BLaER1 (cell line): ENCODE results near the gene TPD52L1.

Experiments
- H3K27ac ChIP-seq: shearing (Covaris generic); formaldehyde crosslinking; 2 replicates; pipeline ENCODE4 v1.8.1; 2022
- H3K27me3 ChIP-seq: shearing (Covaris generic); formaldehyde crosslinking; 2 replicates; pipeline ENCODE4 v1.8.1; 2022
- H3K36me3 ChIP-seq: shearing (Covaris generic); formaldehyde crosslinking; 2 replicates; pipeline ENCODE4 v1.8.1; 2022
- H3K4me1 ChIP-seq: shearing (Covaris generic); formaldehyde crosslinking; 2 replicates; pipeline ENCODE4 v1.8.1; 2022
- H3K4me2 ChIP-seq: shearing (Covaris generic); formaldehyde crosslinking; 2 replicates; pipeline ENCODE4 v1.8.1; 2022
- H3K4me3 ChIP-seq: shearing (Covaris generic); formaldehyde crosslinking; 2 replicates; pipeline ENCODE4 v1.8.1; 2022
- H3K9ac ChIP-seq: shearing (Covaris generic); formaldehyde crosslinking; 2 replicates; pipeline ENCODE4 v1.8.1; 2022
- H3K9me3 ChIP-seq: shearing (Covaris generic); formaldehyde crosslinking; 2 replicates; pipeline ENCODE4 v1.8.1; 2022
- H4K20me1 ChIP-seq: shearing (Covaris generic); formaldehyde crosslinking; 2 replicates; pipeline ENCODE4 v1.8.1; 2022
- Cebpa-rat ChIP-seq: shearing (Covaris generic); IDR thresholded peaks from 2 replicates; pipeline ENCODE4 v1.8.1; 2022

TPD52L1 gene

DNA sequence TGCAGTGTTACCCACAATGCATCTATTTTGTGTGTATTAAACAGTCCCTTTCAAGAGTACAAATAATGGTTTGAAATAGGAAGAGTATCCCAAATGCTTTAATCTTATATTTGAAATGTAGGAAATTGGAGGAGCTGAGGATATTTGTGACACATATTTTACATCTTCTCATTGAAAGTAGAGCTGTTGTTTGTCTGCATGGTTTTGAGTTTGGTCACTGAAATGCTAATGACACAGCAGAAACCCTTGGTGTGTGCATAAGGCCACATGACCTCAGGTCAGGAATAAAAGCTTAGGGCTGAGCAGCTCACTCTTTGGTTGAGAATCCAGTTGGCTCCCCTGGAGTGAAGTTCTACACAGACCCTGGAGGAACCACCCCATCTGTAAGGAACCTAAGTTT, 49.8 kb downstream of the TPD52L1 start:
- Histone ChIP-seq H3K4me3 (no peak overlapping the region), H4K20me1 (no peaks in the 10 kb centered on the region), H3K9ac (no peak overlapping the region), H3K27me3 (no peaks in the 10 kb centered on the region), H3K36me3 (no peaks in the 10 kb centered on the region), H3K9me3 (no peaks in the 10 kb centered on the region), H3K27ac (no peak overlapping the region), H3K4me2 (no peak overlapping the region), H3K4me1 (no peaks in the 10 kb centered on the region)
- TF ChIP-seq Cebpa-rat, result no peak

DNA sequence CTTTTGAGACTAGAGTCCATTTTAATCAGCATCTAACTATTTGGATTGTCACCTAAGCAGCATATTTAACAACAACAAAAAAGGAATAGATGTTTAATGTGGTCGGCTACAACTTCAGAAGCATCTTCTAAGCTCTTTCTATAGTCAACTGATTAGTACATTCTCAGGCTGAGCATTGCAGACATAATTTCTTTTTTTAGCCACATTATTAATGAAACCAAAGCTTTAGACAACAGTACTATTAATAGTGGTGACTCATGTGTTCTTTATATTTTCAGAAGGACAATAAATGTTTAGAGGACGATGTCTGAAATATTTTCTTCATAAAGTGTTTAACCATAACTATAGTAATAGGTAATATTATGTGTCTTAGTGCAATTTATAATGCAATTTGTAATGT, 52.4 kb downstream of the TPD52L1 start:
- Histone ChIP-seq H3K4me2 (no peak overlapping the region), H4K20me1 (no peaks in the 10 kb centered on the region), H3K27me3 (no peaks in the 10 kb centered on the region), H3K9ac (no peak overlapping the region), H3K27ac (no peak overlapping the region), H3K36me3 (no peaks in the 10 kb centered on the region), H3K4me3 (no peak overlapping the region), H3K4me1 (no peaks in the 10 kb centered on the region), H3K9me3 (no peaks in the 10 kb centered on the region)
- TF ChIP-seq Cebpa-rat, result no peak

DNA sequence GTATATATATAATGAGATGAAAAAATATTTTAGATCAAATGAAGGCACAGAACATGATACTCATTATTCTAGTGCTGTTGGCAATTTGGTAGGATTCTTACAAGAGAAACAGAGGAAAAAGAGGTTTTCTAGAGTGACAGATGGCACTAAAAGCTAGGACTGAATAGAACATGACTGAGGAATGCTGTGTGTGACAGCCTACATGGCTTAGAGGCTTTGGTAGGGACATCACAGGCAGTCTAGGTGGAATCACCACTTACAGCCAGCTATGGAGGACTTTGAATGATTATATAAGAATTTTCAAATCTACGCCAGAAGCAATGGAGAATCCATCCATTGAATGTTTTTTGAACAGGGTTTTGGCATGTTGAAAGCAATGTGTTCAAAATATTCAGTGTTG, 52.8 kb downstream of the TPD52L1 start:
- Histone ChIP-seq H3K36me3 (no peaks in the 10 kb centered on the region), H4K20me1 (no peaks in the 10 kb centered on the region), H3K9me3 (no peaks in the 10 kb centered on the region), H3K4me3 (no peak overlapping the region), H3K27ac (no peak overlapping the region), H3K27me3 (no peaks in the 10 kb centered on the region), H3K4me2 (no peak overlapping the region), H3K4me1 (no peaks in the 10 kb centered on the region), H3K9ac (no peak overlapping the region)
- no peak for TF ChIP-seq Cebpa-rat

DNA sequence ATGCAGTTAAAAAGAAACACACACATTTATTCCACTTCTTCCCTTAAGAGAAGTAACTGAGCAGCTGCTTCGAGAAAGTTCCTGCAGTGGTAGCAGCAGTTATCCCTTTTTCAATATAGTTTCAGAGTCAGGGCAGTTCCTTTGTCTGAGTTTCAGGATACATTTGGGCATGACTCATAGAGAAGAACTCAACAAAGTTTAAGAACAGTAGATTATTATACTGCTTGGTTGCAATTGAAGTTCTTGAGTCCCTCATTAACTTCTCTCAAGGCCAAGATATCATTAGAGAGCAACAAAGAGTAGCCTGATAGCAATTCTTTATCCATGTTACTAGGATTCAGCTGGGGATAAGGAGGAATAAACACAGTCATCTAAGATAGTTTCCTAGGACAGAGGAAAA, 54.4 kb downstream of the TPD52L1 start:
- Histone ChIP-seq H3K4me2 (no peak overlapping the region), H3K9me3 (no peaks in the 10 kb centered on the region), H3K36me3 (no peaks in the 10 kb centered on the region), H4K20me1 (no peaks in the 10 kb centered on the region), H3K4me3 (no peak overlapping the region), H3K27me3 (no peaks in the 10 kb centered on the region), H3K4me1 (no peaks in the 10 kb centered on the region), H3K9ac (no peak overlapping the region), H3K27ac (no peak overlapping the region)
- TF ChIP-seq Cebpa-rat, result no peak

DNA sequence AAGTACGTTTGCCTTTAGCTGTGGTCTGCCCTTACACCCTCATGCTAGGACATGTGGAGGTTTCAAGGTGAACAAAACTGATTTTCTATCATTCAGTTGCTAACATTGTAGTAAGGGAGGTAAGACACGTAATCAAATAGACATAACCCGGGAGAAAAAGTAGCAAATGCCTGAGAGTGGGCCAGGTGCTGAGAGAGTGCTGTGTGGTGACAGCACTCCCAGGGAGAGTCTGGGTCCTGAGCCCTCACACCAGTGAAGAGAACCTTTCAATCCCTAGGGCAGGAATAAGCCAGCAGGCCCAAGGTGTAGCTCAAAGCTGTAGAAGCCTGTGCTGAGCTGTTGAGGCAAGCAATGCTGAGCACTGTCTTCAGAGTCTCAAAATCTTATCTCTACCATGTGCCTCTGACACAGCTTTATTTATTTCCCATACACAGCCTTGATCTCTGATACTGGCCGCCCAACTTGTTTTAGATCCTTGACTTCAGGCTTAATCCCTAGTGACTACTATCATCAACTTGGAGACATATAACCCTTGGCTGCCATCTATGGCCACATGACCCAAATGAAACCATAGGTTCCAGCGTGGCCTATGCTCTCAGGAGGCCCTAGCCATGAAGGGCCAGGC, 55.2 kb downstream of the TPD52L1 start:
- Histone ChIP-seq H3K4me1 (no peaks in the 10 kb centered on the region), H3K4me3 (no peak overlapping the region), H3K4me2 (no peak overlapping the region), H3K36me3 (no peaks in the 10 kb centered on the region), H3K27ac (no peak overlapping the region), H3K9ac (no peak overlapping the region), H3K9me3 (no peaks in the 10 kb centered on the region), H4K20me1 (no peaks in the 10 kb centered on the region), H3K27me3 (no peaks in the 10 kb centered on the region)
- no peak for TF ChIP-seq Cebpa-rat

DNA sequence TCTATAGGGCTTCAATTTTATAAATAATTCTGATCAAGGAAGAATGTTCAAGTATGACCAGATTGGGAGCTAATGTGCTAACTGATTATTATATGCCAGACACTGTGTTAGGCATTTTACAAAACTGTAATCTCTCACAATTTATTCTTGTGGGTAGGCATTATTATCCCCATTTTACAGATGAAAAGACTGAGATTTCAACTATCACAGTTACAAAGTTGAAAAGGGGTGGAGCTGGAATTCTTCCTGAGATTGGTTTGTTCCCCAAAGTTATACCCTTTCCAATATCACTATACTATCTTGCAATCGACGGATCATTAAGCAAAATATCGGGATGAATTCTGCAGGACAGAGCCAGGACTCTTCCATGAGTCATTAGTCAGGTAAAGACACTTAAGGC, 57.1 kb downstream of the TPD52L1 start:
- H3K27me3 ChIP-seq, result no peaks in the 10 kb centered on the region
- TF ChIP-seq Cebpa-rat, result no peak

DNA sequence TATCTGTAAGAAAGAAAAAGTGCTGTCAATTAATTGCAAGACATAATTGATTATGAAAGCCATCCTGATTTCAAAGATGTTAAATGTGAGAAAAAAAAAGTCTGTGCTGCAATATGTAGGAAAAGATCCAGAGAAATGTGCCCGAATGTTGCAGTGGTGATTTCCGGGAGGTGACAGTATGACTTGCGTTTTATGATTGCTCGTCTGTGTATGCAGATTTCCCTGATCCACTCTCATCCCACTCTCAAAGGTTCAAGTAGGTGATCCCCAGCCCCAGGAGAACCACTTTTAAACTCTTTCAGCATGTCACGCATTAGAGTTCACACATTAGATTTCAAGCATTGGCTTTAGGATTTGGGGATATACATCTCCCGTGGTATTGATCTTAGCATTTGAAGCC, 57.8 kb downstream of the TPD52L1 start:
- Histone ChIP-seq H4K20me1 (no peaks in the 10 kb centered on the region), H3K4me1 (no peaks in the 10 kb centered on the region), H3K9ac (no peak overlapping the region), H3K9me3 (no peaks in the 10 kb centered on the region), H3K4me3 (no peak overlapping the region), H3K27ac (no peak overlapping the region), H3K27me3 (no peaks in the 10 kb centered on the region), H3K4me2 (no peak overlapping the region), H3K36me3 (no peaks in the 10 kb centered on the region)
- TF ChIP-seq Cebpa-rat, result no peak

More for the DNA sequence above, 57.1 kb downstream of the TPD52L1 start:
- H4K20me1 ChIP-seq, result no peaks in the 10 kb centered on the region
- H3K9ac ChIP-seq, result no peak overlapping the region
- H3K36me3 ChIP-seq, result no peaks in the 10 kb centered on the region
- H3K27ac ChIP-seq, result no peak overlapping the region
- no peak overlapping the region for H3K4me2 ChIP-seq
- no peaks in the 10 kb centered on the region for H3K9me3 ChIP-seq
- no peaks in the 10 kb centered on the region for H3K4me1 ChIP-seq
- no peak overlapping the region for H3K4me3 ChIP-seq

DNA sequence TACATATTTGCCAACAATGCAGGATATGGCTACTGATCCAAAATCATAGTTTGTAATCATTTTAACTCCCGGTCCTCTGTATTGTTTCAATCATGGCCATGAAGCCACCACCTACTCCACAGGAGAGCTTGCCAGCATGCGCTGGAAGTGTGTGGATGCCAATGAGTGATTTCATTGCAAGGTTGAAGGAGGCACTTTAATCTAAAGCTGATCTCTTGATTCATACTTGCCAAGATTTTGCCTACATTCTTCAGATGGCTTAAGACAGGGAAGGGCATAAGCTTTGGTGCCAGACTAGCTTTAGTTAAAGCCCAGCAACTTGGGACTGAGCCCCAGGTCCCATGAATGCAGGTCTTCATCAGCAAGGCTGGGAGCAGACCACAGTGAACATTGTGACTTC, 58.8 kb downstream of the TPD52L1 start:
- Histone ChIP-seq H3K4me1 (no peaks in the 10 kb centered on the region), H3K9ac (no peak overlapping the region), H3K36me3 (no peaks in the 10 kb centered on the region), H3K27me3 (no peaks in the 10 kb centered on the region), H3K4me3 (no peak overlapping the region), H3K9me3 (no peaks in the 10 kb centered on the region), H3K27ac (no peak overlapping the region), H3K4me2 (no peak overlapping the region), H4K20me1 (no peaks in the 10 kb centered on the region)
- no peak for TF ChIP-seq Cebpa-rat

DNA sequence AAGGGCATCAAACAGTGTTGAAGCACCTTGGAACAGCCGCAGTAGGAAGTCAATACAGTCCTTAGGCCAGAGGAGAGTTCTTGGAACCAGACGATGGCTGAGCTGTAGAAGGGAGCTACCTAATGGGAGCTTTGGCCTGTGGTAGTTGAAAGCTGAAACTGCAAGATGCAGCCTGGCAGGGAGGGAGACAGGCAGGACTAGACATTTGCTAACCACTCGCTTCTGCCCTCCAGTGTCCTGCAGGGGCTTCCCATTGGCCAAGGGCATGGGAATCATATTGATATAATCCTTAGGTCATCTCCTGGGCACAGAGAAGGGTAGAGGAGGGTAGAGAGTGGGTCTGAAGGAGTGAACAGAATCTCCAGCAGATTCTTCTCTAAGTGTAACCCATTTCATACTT, 60.4 kb downstream of the TPD52L1 start:
- Histone ChIP-seq H4K20me1 (no peaks in the 10 kb centered on the region), H3K4me2 (no peak overlapping the region), H3K36me3 (no peaks in the 10 kb centered on the region), H3K27me3 (no peaks in the 10 kb centered on the region), H3K4me1 (no peaks in the 10 kb centered on the region), H3K9me3 (no peaks in the 10 kb centered on the region), H3K4me3 (no peak overlapping the region), H3K27ac (no peak overlapping the region), H3K9ac (no peak overlapping the region)
- TF ChIP-seq Cebpa-rat, result no peak

DNA sequence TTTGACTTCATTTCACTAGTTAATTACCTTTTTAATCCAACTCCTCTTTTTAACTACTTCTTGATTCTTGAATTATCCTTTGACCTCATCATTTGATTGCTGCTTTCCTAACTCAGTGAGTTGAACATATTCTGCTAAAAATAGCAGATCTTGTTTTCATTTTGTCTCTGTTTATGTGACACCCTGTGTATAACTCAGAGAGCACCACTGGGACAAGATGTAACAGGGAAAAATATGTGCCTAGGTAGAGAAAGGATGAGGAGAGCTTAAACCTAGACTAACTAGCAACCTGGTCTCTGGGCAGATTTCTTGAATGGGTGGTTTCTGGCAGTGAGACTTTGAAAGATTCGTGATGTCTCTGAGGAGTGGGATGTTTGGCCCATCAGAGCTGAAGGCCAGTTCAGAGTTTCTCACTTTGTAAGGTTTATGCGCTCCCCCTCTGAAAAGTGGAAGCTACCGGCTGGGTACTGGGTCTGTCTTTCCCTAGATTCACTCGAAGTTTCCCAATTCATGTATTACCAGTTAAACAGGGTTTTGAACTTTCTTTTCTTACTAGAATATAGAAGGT, 61.8 kb downstream of the TPD52L1 start:
- no peak for TF ChIP-seq Cebpa-rat
- H3K36me3 ChIP-seq, result no peaks in the 10 kb centered on the region
- no peaks in the 10 kb centered on the region for H3K4me1 ChIP-seq
- H3K27ac ChIP-seq, result no peak overlapping the region
- no peaks in the 10 kb centered on the region for H4K20me1 ChIP-seq
- H3K9me3 ChIP-seq, result no peaks in the 10 kb centered on the region
- no peak overlapping the region for H3K4me2 ChIP-seq
- no peak overlapping the region for H3K4me3 ChIP-seq
- no peaks in the 10 kb centered on the region for H3K27me3 ChIP-seq
- H3K9ac ChIP-seq, result no peak overlapping the region

DNA sequence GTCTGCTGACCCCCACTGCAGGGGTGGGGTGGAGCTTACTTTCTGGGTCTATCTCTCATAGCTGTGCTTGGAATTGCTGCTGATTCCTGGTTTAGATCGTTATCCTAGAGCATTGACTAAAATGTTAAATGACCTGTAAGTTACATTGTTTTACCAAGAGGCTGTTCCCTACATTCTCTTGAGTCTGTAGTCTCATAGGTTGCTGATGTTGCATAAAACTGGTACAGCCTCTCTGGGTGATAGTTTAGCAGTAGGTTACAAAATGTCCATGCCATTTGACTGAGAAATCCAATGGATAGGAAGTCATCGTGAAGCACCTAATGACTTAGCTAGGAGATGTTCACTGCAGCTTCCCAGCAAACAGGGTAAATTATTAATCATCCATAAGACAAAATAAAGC, 62.4 kb downstream of the TPD52L1 start:
- Histone ChIP-seq H3K4me2 (no peak overlapping the region), H3K27me3 (no peaks in the 10 kb centered on the region), H3K36me3 (no peaks in the 10 kb centered on the region), H3K27ac (no peak overlapping the region), H3K4me3 (no peak overlapping the region), H3K9ac (no peak overlapping the region), H3K4me1 (no peaks in the 10 kb centered on the region), H4K20me1 (no peaks in the 10 kb centered on the region), H3K9me3 (no peaks in the 10 kb centered on the region)
- no peak for TF ChIP-seq Cebpa-rat
